Nephron progenitor cell (in vitro differentiated cells): ENCODE results near the gene SLC25A30.
A peak's percentile ranks its signal among the peaks of the same experiment; 100 is the strongest.

Experiments
- DNase-seq: peaks from one replicate; pipeline ENCODE4 v3.0.0; 2021
- H3K27ac Mint-ChIP-seq: 2 replicates; pipeline ENCODE4 v1.8.0; 2021; ENCODE audit warnings: mild to moderate bottlenecking, moderate library complexity, mixed read lengths
- H3K27me3 Mint-ChIP-seq: 2 replicates; pipeline ENCODE4 v1.8.0; 2021; ENCODE audit warnings: mild to moderate bottlenecking, low read depth, mixed read lengths; ENCODE audit not compliant: poor library complexity
- H3K36me3 Mint-ChIP-seq: 2 replicates; pipeline ENCODE4 v1.8.0; 2021; ENCODE audit warnings: low read depth, mixed read lengths
- H3K4me1 Mint-ChIP-seq: 2 replicates; pipeline ENCODE4 v1.8.0; 2021; ENCODE audit warnings: mixed read lengths
- H3K4me3 Mint-ChIP-seq: 2 replicates; pipeline ENCODE4 v1.8.0; 2021; ENCODE audit warnings: mild to moderate bottlenecking, moderate library complexity, mixed read lengths
- H3K9me3 Mint-ChIP-seq: 2 replicates; pipeline ENCODE4 v1.8.0; 2021; ENCODE audit warnings: mild to moderate bottlenecking, moderate library complexity, mixed read lengths
- TF ChIP-seq, protein P1 (sequence below): fragments of 200-600 bp; sonication (generic); IDR thresholded peaks from 2 replicates; pipeline ENCODE4 v1.5.0; 2021; ENCODE audit warnings: antibody characterized with exemption

The SLC25A30 gene

DNA sequence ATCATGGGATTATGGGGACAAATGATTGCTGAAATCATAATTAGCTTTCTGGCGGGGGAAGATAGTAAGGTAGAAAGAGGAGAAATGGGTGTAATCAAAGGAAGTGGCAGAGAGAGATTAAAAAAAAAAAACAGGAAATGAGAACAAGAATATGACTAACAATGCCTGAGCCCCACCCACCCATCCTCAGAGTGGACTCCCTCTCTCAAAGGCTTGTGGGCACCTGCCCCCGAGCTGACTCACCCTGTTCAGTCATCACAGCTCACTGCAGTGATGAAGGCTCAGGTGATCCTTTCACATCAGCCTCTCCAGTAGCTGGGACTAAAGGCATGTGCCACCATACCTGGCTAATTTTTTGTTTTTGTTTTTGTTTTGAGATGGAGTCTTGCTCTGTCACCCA lies 50.8 kb downstream of the SLC25A30 start:
- TF ChIP-seq, protein P1, sequence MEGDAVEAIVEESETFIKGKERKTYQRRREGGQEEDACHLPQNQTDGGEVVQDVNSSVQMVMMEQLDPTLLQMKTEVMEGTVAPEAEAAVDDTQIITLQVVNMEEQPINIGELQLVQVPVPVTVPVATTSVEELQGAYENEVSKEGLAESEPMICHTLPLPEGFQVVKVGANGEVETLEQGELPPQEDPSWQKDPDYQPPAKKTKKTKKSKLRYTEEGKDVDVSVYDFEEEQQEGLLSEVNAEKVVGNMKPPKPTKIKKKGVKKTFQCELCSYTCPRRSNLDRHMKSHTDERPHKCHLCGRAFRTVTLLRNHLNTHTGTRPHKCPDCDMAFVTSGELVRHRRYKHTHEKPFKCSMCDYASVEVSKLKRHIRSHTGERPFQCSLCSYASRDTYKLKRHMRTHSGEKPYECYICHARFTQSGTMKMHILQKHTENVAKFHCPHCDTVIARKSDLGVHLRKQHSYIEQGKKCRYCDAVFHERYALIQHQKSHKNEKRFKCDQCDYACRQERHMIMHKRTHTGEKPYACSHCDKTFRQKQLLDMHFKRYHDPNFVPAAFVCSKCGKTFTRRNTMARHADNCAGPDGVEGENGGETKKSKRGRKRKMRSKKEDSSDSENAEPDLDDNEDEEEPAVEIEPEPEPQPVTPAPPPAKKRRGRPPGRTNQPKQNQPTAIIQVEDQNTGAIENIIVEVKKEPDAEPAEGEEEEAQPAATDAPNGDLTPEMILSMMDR, result no peak
- H3K4me3 Mint-ChIP-seq, result no peak overlapping the region
- peaks cover 39% of the 10 kb centered on the region for H3K4me1 Mint-ChIP-seq
- H3K9me3 Mint-ChIP-seq, result peaks cover 18% of the 10 kb centered on the region
- no peaks in the 10 kb centered on the region for H3K27me3 Mint-ChIP-seq
- H3K36me3 Mint-ChIP-seq, result peaks cover 53% of the 10 kb centered on the region
- no peak overlapping the region for H3K27ac Mint-ChIP-seq
- DNase-seq, result no peak

DNA sequence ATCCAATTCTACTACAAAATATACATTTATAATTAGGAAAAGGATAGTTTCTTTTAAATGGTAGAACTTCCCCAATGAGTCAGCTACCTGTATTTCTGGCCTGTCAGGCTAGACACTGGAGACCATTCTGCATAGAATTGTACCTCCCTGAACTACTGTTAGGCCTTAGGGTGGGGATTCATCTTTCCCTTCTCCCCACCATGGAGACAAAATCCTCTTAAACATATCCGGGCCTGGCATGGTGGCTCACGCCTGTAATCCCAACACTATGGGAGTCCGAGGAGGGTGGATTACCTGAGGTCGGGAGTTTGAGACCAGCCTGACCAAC lies 52.7 kb downstream of the SLC25A30 start:
- no peak overlapping the region for H3K4me3 Mint-ChIP-seq
- H3K36me3 Mint-ChIP-seq, result peaks cover 63% of the 10 kb centered on the region
- TF ChIP-seq, protein P1, result no peak
- H3K4me1 Mint-ChIP-seq, result peaks cover 23% of the 10 kb centered on the region
- no peak for DNase-seq
- H3K9me3 Mint-ChIP-seq, result peaks cover 26% of the 10 kb centered on the region
- peaks cover 2% of the 10 kb centered on the region for H3K27me3 Mint-ChIP-seq
- no peak overlapping the region for H3K27ac Mint-ChIP-seq

- TF ChIP-seq, protein P1, result no peak
- no peak overlapping the region for H3K4me3 Mint-ChIP-seq
- peaks cover 2% of the 10 kb centered on the region for H3K27me3 Mint-ChIP-seq
- H3K27ac Mint-ChIP-seq, result no peak overlapping the region
- peaks cover 23% of the 10 kb centered on the region for H3K4me1 Mint-ChIP-seq
- H3K9me3 Mint-ChIP-seq, result peaks cover 26% of the 10 kb centered on the region
- no peak for DNase-seq
- peaks cover 66% of the 10 kb centered on the region for H3K36me3 Mint-ChIP-seq
Observed at GRCh38 chr13:45364876-45365557, 53.2 kb downstream of the SLC25A30 start.

- DNase-seq, result no peak
- H3K27ac Mint-ChIP-seq, result no peak overlapping the region
- H3K4me3 Mint-ChIP-seq, result no peak overlapping the region
- peaks cover 26% of the 10 kb centered on the region for H3K9me3 Mint-ChIP-seq
- peaks cover 8% of the 10 kb centered on the region for H3K4me1 Mint-ChIP-seq
- H3K36me3 Mint-ChIP-seq, result peaks cover 69% of the 10 kb centered on the region
- H3K27me3 Mint-ChIP-seq, result peaks cover 2% of the 10 kb centered on the region
- TF ChIP-seq, protein P1, result no peak
Observed at GRCh38 chr13:45362939-45363338, 55.2 kb downstream of the SLC25A30 start.

DNA sequence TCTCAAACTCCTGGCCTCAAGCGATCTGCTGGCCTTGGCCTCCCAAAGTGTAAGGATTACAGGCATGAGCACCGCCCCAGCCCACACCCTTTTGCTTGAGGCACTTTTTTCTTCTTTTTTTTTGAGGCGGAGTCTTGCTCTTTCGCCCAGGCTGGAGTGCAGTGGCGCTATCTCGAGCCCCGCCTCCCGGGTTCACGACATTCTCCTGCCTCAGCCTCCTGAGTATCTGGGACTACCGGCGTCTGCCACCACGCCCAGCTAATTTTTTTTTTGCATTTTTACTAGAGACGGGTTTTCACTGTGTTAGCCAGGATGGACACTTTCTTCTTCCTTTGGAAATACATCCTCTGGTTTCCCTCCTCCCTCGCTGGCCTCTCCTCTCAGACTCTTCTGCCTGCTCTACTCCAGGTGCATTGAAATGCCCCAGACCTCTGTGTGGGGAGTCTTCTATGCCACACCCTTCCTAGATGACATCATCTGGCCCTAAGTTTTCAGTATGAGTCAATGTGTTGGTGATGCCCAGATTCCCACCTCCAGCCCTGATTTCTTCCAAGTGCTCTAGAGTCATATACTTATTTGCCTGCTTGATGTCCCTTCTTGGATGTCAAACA lies 56.5 kb downstream of the SLC25A30 start:
- Mint-ChIP-seq H3K9me3 (peaks cover 26% of the 10 kb centered on the region), H3K27ac (peak overlapping the region; percentile 46), H3K4me3 (no peak overlapping the region), H3K27me3 (peaks cover 2% of the 10 kb centered on the region), H3K4me1 (no peaks in the 10 kb centered on the region), H3K36me3 (peaks cover 71% of the 10 kb centered on the region)
- DNase-seq, result no peak
- TF ChIP-seq, protein P1, result no peak
